Adrenal gland (tissue), 12 donors: Measurements from ENCODE around the gene ABCF3. TPM values are rescaled to one million over a fixed set of nuclear protein-coding genes. Genes with fewer than 3 reads are reported as not detected.

ENCODE experiments used
- DNase-seq, 7 donors: peaks; one replicate each; pipeline ENCODE4 v3.0.0-alpha.2; 2019 to 2020
- H3K27ac ChIP-seq, 5 donors: fragments of 200-600 bp; sonication (generic) in 4 of 5; 1 replicate in 3 of 5; 2 replicates in 2 of 5; pipeline versions ENCODE4 v1.5.1 to v1.8.0; 2016 to 2020; ENCODE audit warnings: mild to moderate bottlenecking in 1 of 5
- H3K27me3 ChIP-seq: fragments of 200-600 bp; 2 replicates; pipeline ENCODE4 v1.8.0; 2021
- H3K36me3 ChIP-seq, 2 donors: fragments of 200-600 bp; replicated peaks in 1 of 2; 1 replicate in 1 of 2; 2 replicates in 1 of 2; pipeline versions ENCODE4 v1.5.1 to v1.8.0; 2018 to 2022
- H3K4me1 ChIP-seq, 2 donors: fragments of 200-600 bp; replicated peaks in 1 of 2; 1 replicate in 1 of 2; 2 replicates in 1 of 2; pipeline versions ENCODE4 v1.5.1 to v1.8.0; 2018 to 2021
- H3K4me3 ChIP-seq, 4 donors: fragments of 200-600 bp; sonication (generic) in 3 of 4; one replicate each; pipeline ENCODE4 v1.5.1; 2016 to 2018
- H3K9me3 ChIP-seq, 3 donors: fragments of 200-600 bp; sonication (generic) in 1 of 3; replicated peaks in 1 of 3; 1 replicate in 2 of 3; 2 replicates in 1 of 3; pipeline versions ENCODE4 v1.5.1 to v1.8.0; 2016 to 2021
- CTCF ChIP-seq, 6 experiments: fragments of 450-650 bp in 4 of 6; fragments of 200-600 bp in 2 of 6; sonication (generic) in 1 of 6; IDR thresholded peaks; 1 replicate in 5 of 6; 2 replicates in 1 of 6; pipeline versions ENCODE4 v1.5.1 to v1.8.0; 2016 to 2021; ENCODE audit warnings: antibody characterized with exemption in 6 of 6, mild to moderate bottlenecking in 2 of 6, moderate library complexity in 1 of 6
- POLR2A ChIP-seq, 2 donors: fragments of 450-650 bp; IDR thresholded peaks; one replicate each; pipeline ENCODE4 v1.6.1; 2017; ENCODE audit warnings: antibody characterized with exemption in 2 of 2, mild to moderate bottlenecking in 2 of 2, moderate library complexity in 1 of 2
- WGBS, 4 donors: extraction: QIAGEN DNeasy Blood & Tissue Kit in 2 of 4; methylation state at CpG; one replicate each; pipeline versions ENCODE4 v1.1.5 to v1.1.7; 2013 to 2017; 5-methylcytosine and 5-hydroxymethylcytosine counted together
- intact Hi-C, 2 donors: fragments of 100-400 bp; cut with DNase I; formaldehyde crosslinking; loops; one replicate each; pipeline versions ENCODE4 v1.14.1 to v1.15.0; 2022 to 2023
- polyA plus RNA-seq, 3 donors: library from polyadenylated mRNA; stranded (reverse); fragments of 200-250 nt in 2 of 3; fragments of 350-450 nt in 1 of 3; fragmentation: Illumina TruSeq in 1 of 3; extraction: RNeasy Lipid Tissue Mini Kit (QIAGEN cat#74804) in 1 of 3; gene quantifications; one replicate each; pipeline ENCODE4 v1.2.3, GENCODE V29; 2013 to 2014
- total RNA-seq, 9 donors: library from RNA; depleted of rRNA in 4 of 9; stranded (reverse); fragments of >200 nt in 4 of 9; fragments of 120-200 nt in 1 of 9; fragmentation: NEBNext Ultra II Directional in 1 of 9; extraction: Animal tissue kit (Norgen Biotek cat#: 25700) in 1 of 9; gene quantifications; one replicate each; pipeline versions ENCODE4 v1.1.0 to v1.2.4, GENCODE V29; 2013 to 2023
- donor health status: healthy with polysubstance abuse.
- donor health status: Bipolar disorder and iron deficiency.
- donor health status: DM: yes; HTN: yes; CAD: no.
- donor health status: DM: no; HTN: no; CAD: no.
- donor health status: DM: no; HTN: no; CAD: no.
- donor health status: DM: yes; HTN: yes; CAD: no.

ABCF3 gene
- total and polyA plus RNA-seq, 12 donors = 93.6 to 353 (median 201) TPM

DNA sequence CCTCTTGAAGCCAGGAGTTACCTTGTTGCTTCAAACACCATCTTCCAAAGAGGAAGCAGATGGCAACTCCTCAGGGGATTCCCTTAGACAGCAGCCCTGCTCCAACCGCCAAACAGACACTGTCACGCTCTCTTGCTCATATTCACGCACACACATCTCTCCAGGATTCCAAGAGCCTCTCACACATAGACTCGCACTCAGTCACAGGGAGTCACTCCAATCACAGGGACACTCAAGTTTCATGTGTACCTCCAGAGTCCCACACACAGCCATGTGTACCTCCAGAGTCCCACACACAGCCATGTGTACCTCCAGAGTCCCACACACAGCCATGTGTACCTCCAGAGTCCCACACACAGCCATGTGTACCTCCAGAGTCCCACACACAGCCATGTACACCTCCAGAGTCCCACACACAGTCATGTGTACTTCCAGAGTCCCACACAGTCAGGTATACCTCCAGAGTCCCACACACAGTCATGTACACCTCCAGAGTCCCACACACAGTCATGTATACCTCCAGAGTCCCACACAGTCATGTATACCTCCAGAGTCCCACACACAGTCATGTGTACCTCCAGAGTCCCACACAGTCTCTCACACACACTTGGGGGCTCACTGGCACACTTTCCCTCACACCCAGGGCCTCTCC, 49.5 kb downstream of the ABCF3 start:
- Histone ChIP-seq H3K27me3 (peaks cover 5% of the 10 kb centered on the region), H3K4me3 (no peak overlapping the region), H3K4me1 (peaks cover 11 to 44% of the 10 kb centered on the region in 2 donors), H3K36me3 (peaks cover 0 to 11% of the 10 kb centered on the region in 2 donors), H3K27ac (peak overlapping the region in 1 of 5 donors; percentile 78), H3K9me3 (no peaks in the 10 kb centered on the region)
- intact Hi-C loops = loop anchor here in 1 of 2 donors (5.0 kb wide), 1 partner anchor 43 kb away; no protein-coding TSS in a partner anchor
- TF ChIP-seq CTCF (IDR thresholded peaks at IDR 0.05) = no peak
- no peak for TF ChIP-seq POLR2A (IDR thresholded peaks at IDR 0.05)
- 75 to 93% (median 84%) methylated on average over 3 to 4 of the region's 4 CpGs for WGBS, 4 donors
- no peak for DNase-seq

- WGBS, 4 donors = 72 to 80% (median 74%) methylated on average over 4 to 14 of the region's 14 CpGs
- Histone ChIP-seq H3K27me3 (no peaks in the 10 kb centered on the region), H3K9me3 (no peaks in the 10 kb centered on the region), H3K27ac (peak overlapping the region in 1 of 5 donors; percentile 30), H3K36me3 (peaks cover 0 to 11% of the 10 kb centered on the region in 2 donors), H3K4me3 (no peak overlapping the region), H3K4me1 (peaks cover 8 to 44% of the 10 kb centered on the region in 2 donors)
- no peak for DNase-seq
- TF ChIP-seq POLR2A (IDR thresholded peaks at IDR 0.05) (no peak), CTCF (IDR thresholded peaks at IDR 0.05) (no peak)
- intact Hi-C loops = loop anchor here in 1 of 2 donors (5.0 kb wide), 1 partner anchor 44 kb away; no protein-coding TSS in a partner anchor
Observed at GRCh38 chr3:184236033-184236410, 50.0 kb downstream of the ABCF3 start.

GRCh38 chr3:184236636-184237035, 50.6 kb downstream of the ABCF3 start:
- TF ChIP-seq CTCF (IDR thresholded peaks at IDR 0.05) (no peak), POLR2A (IDR thresholded peaks at IDR 0.05) (no peak)
- WGBS, 4 donors = 79 to 100% (median 90%) methylated on average over 1 to 3 of the region's 3 CpGs
- DNase-seq = no peak
- peaks cover 7 to 44% of the 10 kb centered on the region in 2 donors for H3K4me1 ChIP-seq
- H3K4me3 ChIP-seq = no peak overlapping the region
- no peaks in the 10 kb centered on the region for H3K9me3 ChIP-seq
- intact Hi-C loops = loop anchor here in 1 of 2 donors (5.0 kb wide), 1 partner anchor 44 kb away; no protein-coding TSS in a partner anchor
- H3K36me3 ChIP-seq = peaks cover 0 to 11% of the 10 kb centered on the region in 2 donors
- no peaks in the 10 kb centered on the region for H3K27me3 ChIP-seq
- H3K27ac ChIP-seq = peak overlapping the region in 1 of 5 donors; percentile 30

- Histone ChIP-seq H3K4me3 (no peak overlapping the region), H3K36me3 (peaks cover 0 to 14% of the 10 kb centered on the region in 2 donors), H3K27ac (peak overlapping the region in 1 of 5 donors; percentile 30), H3K4me1 (peaks cover 7 to 44% of the 10 kb centered on the region in 2 donors), H3K27me3 (no peaks in the 10 kb centered on the region), H3K9me3 (no peaks in the 10 kb centered on the region)
- intact Hi-C loops = loop anchor here in 1 of 2 donors (5.0 kb wide), 1 partner anchor 45 kb away; no protein-coding TSS in a partner anchor
- 86 to 93% (median 89%) methylated on average over 3 to 7 of the region's 7 CpGs; no CpG with 5 or more reads in 1 of the 4 donors for WGBS, 4 donors
- no peak for TF ChIP-seq CTCF (IDR thresholded peaks at IDR 0.05)
- no peak for TF ChIP-seq POLR2A (IDR thresholded peaks at IDR 0.05)
- DNase-seq = no peak
Observed at GRCh38 chr3:184237211-184237610, 51.2 kb downstream of the ABCF3 start.
